Activated T-cell treated with anti-CD3 and anti-CD28 coated beads, Interleukin-2, amount 50 U/mL, for 72 hours (primary cell): ENCODE measurements around the gene CCDC122. TPM values are rescaled to one million over a fixed set of nuclear protein-coding genes. Genes with fewer than 3 reads are reported as not detected.
A peak's percentile ranks its signal among the peaks of the same experiment; 100 is the strongest.

Source experiments
- ATAC-seq, 2 donors: fragments of 150-1000 bp; cut with Tn5 transposase; replicated peaks in 1 of 2; 2 replicates each; pipeline ENCODE4 v1.10.0; 2021; ENCODE audit warnings: moderate library complexity in 2 of 2, mild to moderate bottlenecking in 1 of 2
- DNase-seq, 2 donors: peaks; one replicate each; pipeline ENCODE4 v3.0.0; 2021 to 2022; ENCODE audit warnings: mixed read lengths in 1 of 2
- H3K27ac Mint-ChIP-seq: one replicate; pipeline ENCODE4 v1.8.0; 2022; ENCODE audit warnings: mild to moderate bottlenecking, moderate library complexity, mixed read lengths
- H3K27me3 Mint-ChIP-seq: one replicate; pipeline ENCODE4 v1.8.0; 2022; ENCODE audit warnings: low read depth, mixed read lengths
- H3K36me3 Mint-ChIP-seq, 2 donors: one replicate each; pipeline ENCODE4 v1.8.0; 2022; ENCODE audit warnings: mixed read lengths in 2 of 2, mild to moderate bottlenecking in 1 of 2; ENCODE audit not compliant: insufficient read depth in 2 of 2
- H3K4me1 Mint-ChIP-seq: one replicate; pipeline ENCODE4 v1.8.0; 2022; ENCODE audit warnings: low read depth, mixed read lengths
- H3K4me3 Mint-ChIP-seq, 2 donors: one replicate each; pipeline ENCODE4 v1.8.0; 2022; ENCODE audit warnings: mild to moderate bottlenecking in 2 of 2, mixed read lengths in 2 of 2, moderate library complexity in 2 of 2
- H3K9me3 Mint-ChIP-seq, 2 donors: one replicate each; pipeline ENCODE4 v1.8.0; 2022; ENCODE audit warnings: mixed read lengths in 2 of 2
- total RNA-seq, 2 donors: library from RNA; stranded (reverse); gene quantifications; one replicate each; pipeline ENCODE4 v1.2.3, GENCODE V29; 2022

Gene CCDC122
- 1 to 10 TPM; 2.5 to 2.8 TPM for total RNA-seq

DNA sequence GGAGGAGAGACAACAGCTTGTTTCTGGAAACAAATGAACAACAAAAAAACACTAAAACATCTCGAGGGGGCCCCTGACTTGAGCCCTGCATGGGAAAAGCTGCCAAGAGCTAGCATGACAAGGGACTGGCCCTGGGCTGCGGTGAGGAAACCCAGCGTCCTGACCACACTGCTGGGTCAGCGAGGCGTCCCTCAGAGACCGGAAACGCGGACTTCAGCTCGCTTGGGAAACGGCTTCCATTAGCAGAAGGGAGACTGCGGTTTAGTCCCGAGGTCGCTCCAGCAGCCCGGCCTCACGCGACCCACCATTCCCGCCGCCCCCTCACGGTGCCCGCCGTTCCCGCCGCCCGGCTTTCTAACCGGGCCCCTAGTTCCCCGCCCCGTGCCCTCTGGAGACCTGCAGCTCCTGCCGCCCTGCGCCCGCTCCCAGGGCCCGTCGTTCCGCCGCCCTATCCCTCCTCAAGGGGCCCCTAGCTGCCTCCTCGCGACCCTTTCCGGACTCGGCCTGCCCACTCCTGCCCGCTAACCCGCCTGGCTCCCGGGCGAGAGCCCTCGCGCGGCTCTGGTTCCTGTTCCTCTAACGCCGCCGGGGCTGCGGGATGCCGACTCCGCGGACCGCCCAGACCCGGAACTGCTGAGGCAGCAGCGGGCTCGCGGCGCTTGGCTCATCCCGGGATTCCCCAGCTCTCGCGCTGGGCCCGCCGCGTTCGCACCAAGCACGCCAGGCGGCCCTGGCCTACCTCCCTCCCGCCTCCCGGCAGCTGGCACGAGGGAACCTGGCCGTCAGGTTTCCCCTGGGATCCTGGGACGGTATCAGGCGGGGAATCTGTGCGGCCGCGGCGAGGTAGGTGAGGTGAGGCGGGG is at the start of gene CCDC122:
Gene CCDC122 (minus strand): TSS at position 849 of the 863 bp plus-strand sequence. CDS start 10,364 bp downstream, outside the sequence.
- Mint-ChIP-seq H3K4me1 (peaks cover 22% of the 10 kb centered on the region), H3K4me3 (peak within 1 kb of the TSS; percentile 85 to 92), H3K9me3 (no peaks in the 10 kb centered on the region), H3K27ac (peak within 1 kb of the TSS; percentile 82), H3K27me3 (peaks cover 18% of the 10 kb centered on the region), H3K36me3 (peaks cover 0 to 2% of the 10 kb centered on the region in 2 donors)
- peak; percentile 84 to 85 for DNase-seq
- ATAC-seq: peak; percentile 91

DNA sequence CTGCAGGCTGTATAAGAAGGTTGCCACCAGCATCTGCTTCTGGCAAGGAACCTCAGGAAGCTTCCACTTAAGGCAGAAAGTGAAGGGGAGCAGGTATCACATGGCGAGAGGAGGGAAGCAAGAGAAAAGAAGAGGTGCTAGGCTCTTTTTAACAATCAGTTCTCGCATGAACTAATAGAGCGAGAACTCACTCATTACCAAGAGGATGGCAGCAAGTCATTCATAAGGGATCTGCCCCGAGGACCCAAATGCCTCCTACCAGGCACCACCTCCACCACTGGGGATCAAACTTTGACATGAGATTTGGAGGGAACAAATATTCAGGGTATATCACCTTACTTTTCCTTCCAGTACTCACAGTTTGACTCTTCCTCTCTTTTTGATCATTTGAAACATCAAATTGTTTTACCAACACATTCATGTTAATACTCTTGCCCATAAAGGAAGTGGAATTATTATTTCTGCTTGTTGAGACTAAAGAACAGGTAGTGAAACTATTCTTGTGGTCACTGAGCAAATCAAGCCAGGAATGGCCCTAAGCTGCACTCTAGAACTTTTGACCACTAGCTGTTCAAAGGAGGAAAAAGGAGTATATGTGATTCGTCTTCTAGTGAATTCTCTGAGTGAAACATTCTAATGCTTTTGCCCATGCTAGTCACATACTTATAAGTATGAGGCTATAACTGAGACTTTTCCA is 45.2 kb upstream of the CCDC122 start:
- ATAC-seq (no peak), DNase-seq (no peak)
- Mint-ChIP-seq H3K4me1 (no peaks in the 10 kb centered on the region), H3K9me3 (no peaks in the 10 kb centered on the region), H3K27ac (no peak overlapping the region), H3K4me3 (no peak overlapping the region), H3K36me3 (no peaks in the 10 kb centered on the region), H3K27me3 (peaks cover 11% of the 10 kb centered on the region)

DNA sequence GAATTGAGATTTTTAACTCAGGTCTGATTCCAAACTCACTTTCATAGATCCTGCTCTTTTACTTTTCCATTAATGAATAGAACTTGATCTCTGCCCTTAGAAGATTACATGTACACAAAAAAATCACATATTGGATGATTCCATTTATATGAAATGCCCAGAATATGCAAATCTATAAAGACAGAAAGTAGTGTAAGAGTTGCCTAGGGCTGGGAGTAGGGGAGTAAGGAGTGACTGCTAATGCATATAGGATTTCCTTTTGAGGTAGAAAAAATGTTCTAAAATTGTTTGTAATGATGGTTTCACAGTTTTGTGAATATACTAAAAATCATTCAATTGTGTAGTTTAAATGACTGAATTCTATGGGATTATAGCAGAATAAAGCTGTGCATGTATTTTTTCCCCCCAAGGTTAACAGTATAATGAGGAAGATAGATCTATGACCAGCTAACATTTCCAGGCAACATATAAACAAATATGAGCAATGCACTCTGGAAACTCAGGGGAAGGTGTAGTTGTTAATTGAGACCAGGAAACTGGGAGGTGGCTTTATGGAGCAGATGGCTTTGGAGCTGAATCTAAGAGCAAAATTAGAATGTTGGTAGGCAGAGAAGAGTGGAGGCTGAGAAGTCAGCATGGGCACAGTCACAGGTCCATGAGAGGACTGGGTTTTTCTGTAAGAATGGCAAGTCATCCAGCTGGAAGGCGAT is 41.6 kb upstream of the CCDC122 start:
- no peak for ATAC-seq
- Mint-ChIP-seq H3K4me3 (no peak overlapping the region), H3K36me3 (no peaks in the 10 kb centered on the region), H3K27ac (no peak overlapping the region), H3K27me3 (peaks cover 17% of the 10 kb centered on the region), H3K4me1 (no peaks in the 10 kb centered on the region), H3K9me3 (no peaks in the 10 kb centered on the region)
- no peak for DNase-seq

DNA sequence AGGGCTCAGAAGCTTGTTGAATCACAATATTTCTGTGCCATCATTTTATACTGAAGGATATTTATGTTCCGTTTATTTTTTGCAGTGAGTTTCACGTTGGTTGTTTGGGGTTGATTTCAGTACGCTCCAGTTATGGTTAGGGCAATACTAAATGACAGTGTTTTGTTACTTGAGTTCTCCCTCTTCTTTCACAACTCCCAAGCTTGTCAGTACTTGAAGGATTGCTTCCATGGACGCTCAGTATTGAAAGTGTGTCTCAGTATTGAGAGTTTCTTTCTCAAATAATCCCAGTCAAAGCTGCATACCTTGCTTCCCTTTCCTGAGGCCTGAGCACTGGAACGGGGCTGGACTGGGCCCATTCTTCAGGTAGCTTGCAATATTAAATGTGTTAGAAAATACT is 39.1 kb upstream of the CCDC122 start:
- ATAC-seq: no peak
- no peaks in the 10 kb centered on the region for H3K36me3 Mint-ChIP-seq
- H3K4me1 Mint-ChIP-seq: no peaks in the 10 kb centered on the region
- no peak for DNase-seq
- peaks cover 7% of the 10 kb centered on the region for H3K27me3 Mint-ChIP-seq
- H3K4me3 Mint-ChIP-seq: no peak overlapping the region
- no peaks in the 10 kb centered on the region for H3K9me3 Mint-ChIP-seq
- no peak overlapping the region for H3K27ac Mint-ChIP-seq

DNA sequence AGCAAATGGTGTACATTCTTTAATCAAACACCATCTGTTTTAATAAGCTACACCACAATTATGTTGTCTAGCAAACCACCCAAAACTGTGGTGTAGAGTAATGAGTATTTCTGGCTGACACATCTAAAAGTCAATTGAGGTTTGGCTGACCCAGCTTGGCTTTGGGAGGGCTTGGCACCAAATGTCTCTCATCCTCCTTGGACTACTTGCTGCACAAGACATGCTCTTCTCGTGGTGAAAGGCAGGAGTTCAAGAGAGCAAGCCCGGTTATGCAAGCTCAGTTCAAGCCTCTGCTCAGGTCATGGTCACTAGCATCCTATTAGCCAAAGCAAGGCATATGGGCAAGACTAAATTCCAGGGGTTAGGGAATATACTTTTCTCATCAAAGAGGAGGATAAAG is 37.3 kb upstream of the CCDC122 start:
- no peak for ATAC-seq
- no peak for DNase-seq
- no peak overlapping the region for H3K4me3 Mint-ChIP-seq
- no peaks in the 10 kb centered on the region for H3K9me3 Mint-ChIP-seq
- H3K36me3 Mint-ChIP-seq: no peaks in the 10 kb centered on the region
- no peak overlapping the region for H3K27ac Mint-ChIP-seq
- no peaks in the 10 kb centered on the region for H3K4me1 Mint-ChIP-seq
- peaks cover 23% of the 10 kb centered on the region for H3K27me3 Mint-ChIP-seq

DNA sequence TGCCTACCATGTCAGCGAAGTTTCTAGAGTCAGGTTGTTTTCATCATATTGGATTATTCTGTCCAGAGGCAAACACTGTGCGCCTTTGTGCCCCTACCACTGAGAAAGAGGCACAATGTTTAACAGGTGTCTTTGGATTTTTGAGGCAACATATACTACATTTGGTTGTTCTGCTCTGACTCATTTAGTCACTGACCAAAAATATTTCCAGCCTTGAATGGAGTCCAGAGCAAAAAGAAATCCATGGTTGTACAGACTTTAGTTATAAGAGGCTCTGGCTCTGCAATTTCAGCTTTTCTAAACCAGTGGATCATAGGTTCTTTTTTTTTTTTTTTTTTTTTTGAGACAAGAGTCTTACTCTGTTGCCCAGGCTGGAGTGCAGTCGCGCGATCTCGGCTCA is 35.9 kb upstream of the CCDC122 start:
- ATAC-seq: no peak
- no peak for DNase-seq
- Mint-ChIP-seq H3K27ac (no peak overlapping the region), H3K4me3 (no peak overlapping the region), H3K36me3 (no peaks in the 10 kb centered on the region), H3K4me1 (no peaks in the 10 kb centered on the region), H3K9me3 (no peaks in the 10 kb centered on the region), H3K27me3 (peaks cover 23% of the 10 kb centered on the region)

DNA sequence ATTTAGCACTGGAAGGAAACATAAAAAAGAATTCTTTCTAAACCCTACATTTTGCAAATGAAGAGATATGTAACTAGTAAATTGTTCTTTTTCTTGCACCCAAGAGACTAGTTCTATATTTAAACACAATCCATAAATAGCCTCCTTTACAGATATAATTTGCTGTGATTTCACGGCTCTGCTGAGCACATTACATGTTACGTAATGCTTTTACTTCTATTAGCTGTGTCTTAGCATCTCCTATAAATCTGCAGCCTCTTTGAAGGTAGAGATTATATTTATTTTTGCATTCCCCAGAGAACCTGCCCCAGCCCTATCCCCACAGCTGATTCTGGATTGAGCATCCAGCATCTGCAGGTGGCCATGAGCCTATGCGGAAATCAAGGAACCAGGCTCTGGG is 32.3 kb upstream of the CCDC122 start:
- H3K9me3 Mint-ChIP-seq: no peaks in the 10 kb centered on the region
- no peak overlapping the region for H3K27ac Mint-ChIP-seq
- peaks cover 17% of the 10 kb centered on the region for H3K27me3 Mint-ChIP-seq
- H3K4me3 Mint-ChIP-seq: no peak overlapping the region
- no peaks in the 10 kb centered on the region for H3K36me3 Mint-ChIP-seq
- ATAC-seq (no peak), DNase-seq (no peak)
- H3K4me1 Mint-ChIP-seq: peaks cover 6% of the 10 kb centered on the region

DNA sequence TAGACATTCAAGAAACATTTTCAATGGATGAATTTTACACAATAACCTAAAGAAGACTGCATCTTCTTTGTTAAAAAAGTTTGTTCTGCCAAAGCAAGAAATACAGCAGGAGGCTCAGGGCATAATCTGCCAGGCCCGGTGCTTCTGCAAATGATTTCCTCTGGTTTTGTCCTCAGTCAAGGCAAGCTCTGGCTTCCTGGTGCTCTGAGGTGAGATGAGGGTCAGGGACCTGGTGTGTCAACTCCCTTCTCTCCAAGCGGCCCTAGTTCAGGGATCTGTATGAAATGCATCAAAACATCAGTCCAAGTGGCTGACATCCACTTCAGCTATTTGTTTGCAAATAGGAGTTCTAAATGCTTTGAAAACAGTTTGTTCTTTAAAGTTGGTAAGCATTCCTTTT is 31.7 kb upstream of the CCDC122 start:
- no peak overlapping the region for H3K4me3 Mint-ChIP-seq
- H3K4me1 Mint-ChIP-seq: peaks cover 6% of the 10 kb centered on the region
- ATAC-seq (no peak), DNase-seq (no peak)
- no peaks in the 10 kb centered on the region for H3K36me3 Mint-ChIP-seq
- no peaks in the 10 kb centered on the region for H3K9me3 Mint-ChIP-seq
- H3K27me3 Mint-ChIP-seq: peaks cover 17% of the 10 kb centered on the region
- H3K27ac Mint-ChIP-seq: no peak overlapping the region

DNA sequence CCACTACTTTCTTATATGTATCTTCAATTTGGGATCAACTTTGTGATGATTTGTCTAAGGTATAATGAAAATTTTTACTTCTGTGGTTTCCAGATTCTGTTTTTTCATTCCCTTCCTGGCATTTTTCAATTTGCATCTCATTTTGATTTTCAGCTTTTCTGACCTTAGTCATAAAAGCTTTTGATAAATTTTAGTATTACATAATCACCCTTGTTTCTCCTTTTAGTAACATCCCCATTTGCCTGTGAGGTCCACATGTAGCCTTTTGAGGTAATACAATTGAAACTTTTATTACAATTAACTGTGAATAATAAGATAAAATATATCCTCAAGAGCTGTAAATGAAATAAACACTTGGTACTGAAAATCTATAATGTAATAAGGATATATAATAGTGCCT is 31.3 kb upstream of the CCDC122 start:
- H3K4me1 Mint-ChIP-seq: peaks cover 6% of the 10 kb centered on the region
- H3K27me3 Mint-ChIP-seq: peaks cover 17% of the 10 kb centered on the region
- H3K36me3 Mint-ChIP-seq: no peaks in the 10 kb centered on the region
- no peak for DNase-seq
- no peaks in the 10 kb centered on the region for H3K9me3 Mint-ChIP-seq
- ATAC-seq: no peak
- no peak overlapping the region for H3K27ac Mint-ChIP-seq
- no peak overlapping the region for H3K4me3 Mint-ChIP-seq

DNA sequence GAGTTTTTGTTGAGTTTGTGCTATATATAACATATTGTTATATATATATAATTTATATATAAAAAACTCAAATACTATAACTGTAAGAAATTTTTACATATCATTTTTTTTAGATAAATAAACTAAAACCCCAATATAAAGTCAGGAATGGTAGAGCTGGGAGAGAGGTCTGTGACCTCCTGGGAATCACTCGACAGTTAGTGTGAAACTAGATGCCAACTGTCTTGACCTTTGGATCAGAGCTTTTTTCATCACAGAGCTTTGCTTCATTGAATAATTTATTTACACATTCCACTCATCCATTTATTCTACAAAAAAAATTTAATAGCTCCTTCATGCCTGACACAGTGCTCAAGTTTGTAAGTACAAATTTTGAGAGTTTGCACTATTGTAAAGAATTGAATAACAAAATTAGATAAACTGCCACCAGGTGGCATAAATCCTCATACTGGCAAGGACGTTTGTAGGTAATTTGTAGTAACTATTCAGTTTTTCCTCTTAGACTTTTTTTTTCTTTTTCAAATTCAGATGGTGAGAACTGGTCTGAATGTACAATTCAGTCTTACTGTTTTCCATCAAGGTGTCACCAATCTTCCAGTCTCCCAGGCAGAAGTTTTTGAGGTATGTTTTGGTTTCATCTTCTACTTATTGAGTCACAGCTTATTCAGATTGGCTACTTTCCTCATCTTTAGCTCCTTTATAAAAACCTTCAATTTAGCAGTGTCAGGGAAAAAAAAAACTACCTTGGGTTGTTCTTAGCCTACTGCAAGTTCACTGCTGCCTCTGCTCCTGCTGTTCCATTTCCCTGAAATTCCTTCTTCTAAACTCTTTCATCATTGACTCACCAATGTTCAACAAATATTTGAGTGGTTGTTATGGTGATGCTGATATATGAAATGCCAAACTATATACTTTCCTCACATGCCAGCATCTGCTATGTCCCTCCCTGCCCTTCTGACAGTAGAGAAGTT is 28.9 kb upstream of the CCDC122 start:
- DNase-seq (peak; percentile 1), ATAC-seq (peak; percentile 76 to 77)
- peaks cover 15% of the 10 kb centered on the region for H3K27me3 Mint-ChIP-seq
- no peak overlapping the region for H3K4me3 Mint-ChIP-seq
- no peaks in the 10 kb centered on the region for H3K9me3 Mint-ChIP-seq
- H3K4me1 Mint-ChIP-seq: peaks cover 6% of the 10 kb centered on the region
- H3K27ac Mint-ChIP-seq: peak overlapping the region; percentile 25
- no peaks in the 10 kb centered on the region for H3K36me3 Mint-ChIP-seq

DNA sequence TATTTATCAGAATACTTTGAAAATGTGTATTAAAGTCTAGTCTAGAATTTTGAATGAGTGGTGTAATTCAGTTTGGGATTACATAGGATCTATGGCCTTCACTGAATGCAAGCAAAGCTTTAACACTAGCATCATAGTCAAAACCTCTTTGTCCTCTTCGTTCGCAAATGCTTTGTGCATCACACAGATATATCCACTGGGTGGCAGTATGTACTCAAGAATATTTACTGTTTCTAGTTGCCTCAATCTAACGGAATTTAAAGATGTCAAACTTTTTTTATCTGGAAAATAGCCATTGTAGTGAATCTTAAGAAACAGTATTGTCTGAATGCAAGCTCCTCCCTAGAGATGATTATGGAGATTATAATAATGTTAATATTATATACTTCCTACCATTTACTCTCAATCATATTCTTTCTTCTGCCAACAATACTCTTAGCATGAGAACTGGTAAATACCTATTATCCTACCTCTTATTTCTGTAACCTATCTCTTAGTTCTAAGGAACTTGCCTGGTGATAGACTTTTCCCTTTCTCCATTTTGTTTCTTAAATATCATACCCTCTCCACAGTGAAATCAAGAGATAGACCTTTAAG is 26.0 kb upstream of the CCDC122 start:
- H3K36me3 Mint-ChIP-seq: no peaks in the 10 kb centered on the region
- no peaks in the 10 kb centered on the region for H3K9me3 Mint-ChIP-seq
- DNase-seq (peak; percentile 8 to 40), ATAC-seq (peak; percentile 53 to 55)
- peaks cover 6% of the 10 kb centered on the region for H3K4me1 Mint-ChIP-seq
- H3K27ac Mint-ChIP-seq: no peak overlapping the region
- no peaks in the 10 kb centered on the region for H3K27me3 Mint-ChIP-seq
- H3K4me3 Mint-ChIP-seq: no peak overlapping the region

DNA sequence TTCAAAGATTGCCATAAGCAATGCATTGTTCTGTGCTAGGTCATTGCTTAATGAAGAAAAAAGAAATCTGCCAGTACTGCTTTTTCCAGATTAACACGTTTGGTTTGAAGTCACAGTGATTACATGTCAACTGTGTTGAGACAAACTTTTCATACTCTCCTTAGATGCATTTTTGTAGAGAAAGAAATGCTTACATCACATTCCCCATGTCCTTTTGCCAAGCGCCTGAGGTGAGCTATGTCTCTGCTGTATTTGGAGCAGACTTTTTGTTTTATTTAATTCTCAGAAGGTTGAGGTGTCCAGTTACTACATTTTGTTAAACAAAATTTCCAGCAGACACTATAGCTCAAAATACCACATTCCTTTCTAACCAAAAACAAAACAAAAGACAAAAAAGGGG is 16.4 kb upstream of the CCDC122 start:
- no peak overlapping the region for H3K4me3 Mint-ChIP-seq
- no peak overlapping the region for H3K27ac Mint-ChIP-seq
- H3K36me3 Mint-ChIP-seq: no peaks in the 10 kb centered on the region
- no peaks in the 10 kb centered on the region for H3K4me1 Mint-ChIP-seq
- no peak for DNase-seq
- no peak for ATAC-seq
- H3K9me3 Mint-ChIP-seq: no peaks in the 10 kb centered on the region
- peaks cover 7% of the 10 kb centered on the region for H3K27me3 Mint-ChIP-seq
